NB4 (cell line): ENCODE data around the gene SP7.

ENCODE experiments used
- CTCF ChIP-seq: IDR thresholded peaks from one replicate; pipeline ENCODE4 v1.5.1; 2012; ENCODE audit warnings: low read depth, low read length
- MYC ChIP-seq: IDR thresholded peaks from 2 replicates; pipeline ENCODE4 v1.6.1; 2011; ENCODE audit warnings: low read depth, low read length
- POLR2A ChIP-seq: IDR thresholded peaks from 2 replicates; pipeline ENCODE4 v1.6.1; 2011; ENCODE audit warnings: mild to moderate bottlenecking; ENCODE audit not compliant: insufficient read length; ENCODE audit errors: extremely low read depth
- TF ChIP-seq, protein P1 (sequence below): IDR thresholded peaks from 2 replicates; pipeline ENCODE4 v1.6.1; 2011; ENCODE audit warnings: low read depth, low read length

GRCh38 chr12:53365245-53365904 is 29.2 kb upstream of the SP7 start:
- TF ChIP-seq CTCF (no peak), POLR2A (no peak), MYC (no peak)
- TF ChIP-seq, protein P1, sequence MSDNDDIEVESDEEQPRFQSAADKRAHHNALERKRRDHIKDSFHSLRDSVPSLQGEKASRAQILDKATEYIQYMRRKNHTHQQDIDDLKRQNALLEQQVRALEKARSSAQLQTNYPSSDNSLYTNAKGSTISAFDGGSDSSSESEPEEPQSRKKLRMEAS, result no peak
